DND-41 (cell line): ENCODE results near the gene RNF135.
"Not testable (repeated sequence)": the region's sequence is repeated elsewhere in the genome, so short reads cannot be mapped to it uniquely, and the experiment has no call there.

Source experiments
- EZH2 ChIP-seq: IDR thresholded peaks from 3 replicates; pipeline ENCODE4 v1.6.1; 2012; ENCODE audit warnings: borderline replicate concordance, low read depth, mild to moderate bottlenecking, moderate library complexity, low read length, inconsistent platforms; ENCODE audit not compliant: severe bottlenecking
- TF ChIP-seq, protein P1 (sequence below): IDR thresholded peaks from 2 replicates; pipeline ENCODE4 v1.5.1; 2012; ENCODE audit warnings: borderline replicate concordance, low read length, moderate library complexity, mild to moderate bottlenecking; ENCODE audit not compliant: poor library complexity, severe bottlenecking; ENCODE audit errors: extremely low read depth

- TF ChIP-seq, protein P1, sequence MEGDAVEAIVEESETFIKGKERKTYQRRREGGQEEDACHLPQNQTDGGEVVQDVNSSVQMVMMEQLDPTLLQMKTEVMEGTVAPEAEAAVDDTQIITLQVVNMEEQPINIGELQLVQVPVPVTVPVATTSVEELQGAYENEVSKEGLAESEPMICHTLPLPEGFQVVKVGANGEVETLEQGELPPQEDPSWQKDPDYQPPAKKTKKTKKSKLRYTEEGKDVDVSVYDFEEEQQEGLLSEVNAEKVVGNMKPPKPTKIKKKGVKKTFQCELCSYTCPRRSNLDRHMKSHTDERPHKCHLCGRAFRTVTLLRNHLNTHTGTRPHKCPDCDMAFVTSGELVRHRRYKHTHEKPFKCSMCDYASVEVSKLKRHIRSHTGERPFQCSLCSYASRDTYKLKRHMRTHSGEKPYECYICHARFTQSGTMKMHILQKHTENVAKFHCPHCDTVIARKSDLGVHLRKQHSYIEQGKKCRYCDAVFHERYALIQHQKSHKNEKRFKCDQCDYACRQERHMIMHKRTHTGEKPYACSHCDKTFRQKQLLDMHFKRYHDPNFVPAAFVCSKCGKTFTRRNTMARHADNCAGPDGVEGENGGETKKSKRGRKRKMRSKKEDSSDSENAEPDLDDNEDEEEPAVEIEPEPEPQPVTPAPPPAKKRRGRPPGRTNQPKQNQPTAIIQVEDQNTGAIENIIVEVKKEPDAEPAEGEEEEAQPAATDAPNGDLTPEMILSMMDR, result not testable (repeated sequence)
- TF ChIP-seq EZH2, result not testable (repeated sequence)
These were observed 39.2 kb downstream of the RNF135 start for GRCh38 chr17:31010014-31010413.
